HG02852 (cell line): ENCODE results near the gene CCDC187.

Experiments
- ATAC-seq: cut with Tn5 transposase; IDR thresholded peaks from one replicate; pipeline ENCODE4 v1.9.1; 2021; ENCODE audit warnings: mild to moderate bottlenecking, moderate library complexity; ENCODE audit not compliant: unreplicated experiment

Gene CCDC187

GRCh38 chr9:136339958-136340310, 36.0 kb upstream of the CCDC187 start:
- ATAC-seq, result no peak

GRCh38 chr9:136339173-136339957, 35.5 kb upstream of the CCDC187 start:
- ATAC-seq, result no peak

GRCh38 chr9:136338511-136338910, 34.6 kb upstream of the CCDC187 start:
- no peak for ATAC-seq

GRCh38 chr9:136337416-136338395, 33.8 kb upstream of the CCDC187 start:
- no peak for ATAC-seq

- no peak for ATAC-seq
These were observed 33.0 kb upstream of the CCDC187 start for GRCh38 chr9:136336881-136337280.

GRCh38 chr9:136336156-136336870, 32.4 kb upstream of the CCDC187 start:
- ATAC-seq, result no peak

GRCh38 chr9:136335296-136336155, 31.6 kb upstream of the CCDC187 start:
- no peak for ATAC-seq

GRCh38 chr9:136334541-136334940, 30.6 kb upstream of the CCDC187 start:
- no peak for ATAC-seq

GRCh38 chr9:136333486-136333885, 29.6 kb upstream of the CCDC187 start:
- no peak for ATAC-seq

- no peak for ATAC-seq
These were observed 29.2 kb upstream of the CCDC187 start for GRCh38 chr9:136333045-136333444.

- no peak for ATAC-seq
These were observed 28.6 kb upstream of the CCDC187 start for GRCh38 chr9:136332482-136332983.

- ATAC-seq, result no peak
These were observed 27.9 kb upstream of the CCDC187 start for GRCh38 chr9:136331556-136332481.

- no peak for ATAC-seq
These were observed 27.1 kb upstream of the CCDC187 start for GRCh38 chr9:136331030-136331429.

- ATAC-seq, result no peak
These were observed 26.6 kb upstream of the CCDC187 start for GRCh38 chr9:136330406-136330990.

GRCh38 chr9:136329636-136330405, 25.9 kb upstream of the CCDC187 start:
- no peak for ATAC-seq

GRCh38 chr9:136329211-136329627, 25.3 kb upstream of the CCDC187 start:
- no peak for ATAC-seq

- no peak for ATAC-seq
These were observed 24.7 kb upstream of the CCDC187 start for GRCh38 chr9:136328622-136329041.
